Measurements from ENCODE around the gene ARL6IP4. TPM values are rescaled to one million over a fixed set of nuclear protein-coding genes. Genes with fewer than 3 reads are reported as not detected.
A peak's percentile ranks its signal among the peaks of the same experiment; 100 is the strongest.
"Not testable (repeated sequence)": the region's sequence is repeated elsewhere in the genome, so short reads cannot be mapped to it uniquely, and the experiment has no call there.

Gene ARL6IP4
- total RNA-seq, 1 donor from 2014 or later, result 166 TPM

DNA sequence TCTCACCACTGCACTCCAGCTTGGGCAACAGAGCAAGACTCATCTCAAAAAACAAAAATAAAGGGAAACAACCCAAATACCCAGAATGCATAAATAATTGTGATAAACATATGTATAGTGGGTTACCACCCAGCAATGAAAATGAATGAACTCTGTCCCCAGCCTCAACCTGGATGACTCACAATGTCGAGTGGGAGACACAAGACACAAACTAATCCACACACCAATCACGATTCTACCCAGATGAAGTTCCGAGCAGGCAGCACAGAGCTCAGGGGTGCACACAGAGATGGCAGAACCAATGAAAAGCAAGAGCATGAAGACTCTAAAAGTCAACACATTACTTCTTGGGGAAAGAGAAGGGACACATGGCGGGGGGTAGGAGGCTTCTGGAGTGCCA is 41.4 kb upstream of the ARL6IP4 start:
- Mint-ChIP-seq H3K27me3 (ENCODE audit: unreplicated experiment) (no peaks in the 10 kb centered on the region), H3K4me1 (ENCODE audit: unreplicated experiment) (peaks cover 30% of the 10 kb centered on the region), H3K4me3 (ENCODE audit: unreplicated experiment) (no peak overlapping the region), H3K36me3 (ENCODE audit: unreplicated experiment) (peaks cover 3% of the 10 kb centered on the region), H3K9me3 (ENCODE audit: unreplicated experiment) (no peaks in the 10 kb centered on the region), H3K27ac (ENCODE audit: unreplicated experiment) (peak overlapping the region; percentile 33)
- TF ChIP-seq, protein P1, sequence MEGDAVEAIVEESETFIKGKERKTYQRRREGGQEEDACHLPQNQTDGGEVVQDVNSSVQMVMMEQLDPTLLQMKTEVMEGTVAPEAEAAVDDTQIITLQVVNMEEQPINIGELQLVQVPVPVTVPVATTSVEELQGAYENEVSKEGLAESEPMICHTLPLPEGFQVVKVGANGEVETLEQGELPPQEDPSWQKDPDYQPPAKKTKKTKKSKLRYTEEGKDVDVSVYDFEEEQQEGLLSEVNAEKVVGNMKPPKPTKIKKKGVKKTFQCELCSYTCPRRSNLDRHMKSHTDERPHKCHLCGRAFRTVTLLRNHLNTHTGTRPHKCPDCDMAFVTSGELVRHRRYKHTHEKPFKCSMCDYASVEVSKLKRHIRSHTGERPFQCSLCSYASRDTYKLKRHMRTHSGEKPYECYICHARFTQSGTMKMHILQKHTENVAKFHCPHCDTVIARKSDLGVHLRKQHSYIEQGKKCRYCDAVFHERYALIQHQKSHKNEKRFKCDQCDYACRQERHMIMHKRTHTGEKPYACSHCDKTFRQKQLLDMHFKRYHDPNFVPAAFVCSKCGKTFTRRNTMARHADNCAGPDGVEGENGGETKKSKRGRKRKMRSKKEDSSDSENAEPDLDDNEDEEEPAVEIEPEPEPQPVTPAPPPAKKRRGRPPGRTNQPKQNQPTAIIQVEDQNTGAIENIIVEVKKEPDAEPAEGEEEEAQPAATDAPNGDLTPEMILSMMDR (IDR thresholded peaks at IDR 0.05), result no peak
- no peak for DNase-seq (ENCODE audit: extremely low spot score, unreplicated experiment)

DNA sequence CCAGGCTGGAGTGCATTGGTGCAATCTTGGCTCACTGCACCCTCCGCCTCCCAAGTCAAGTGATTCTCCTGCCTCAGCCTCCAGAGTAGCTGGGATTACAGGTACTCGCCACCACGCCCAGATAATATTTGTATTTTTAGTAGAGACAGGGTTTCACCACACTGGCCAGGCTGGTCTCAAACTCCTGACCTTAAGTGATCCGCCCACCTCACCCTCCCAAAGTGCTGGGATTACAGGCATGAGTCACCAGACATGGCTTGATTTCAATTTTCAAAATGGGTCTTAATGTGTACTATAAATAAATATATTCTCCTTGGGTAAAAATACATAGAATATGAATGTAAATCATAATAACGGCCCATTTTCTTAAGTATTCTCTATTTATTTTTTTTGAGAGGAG is 39.1 kb upstream of the ARL6IP4 start:
- peaks cover 48% of the 10 kb centered on the region for H3K4me1 Mint-ChIP-seq (ENCODE audit: unreplicated experiment)
- not testable (repeated sequence) for H3K9me3 Mint-ChIP-seq (ENCODE audit: unreplicated experiment); H3K27me3 Mint-ChIP-seq (ENCODE audit: unreplicated experiment); H3K4me3 Mint-ChIP-seq (ENCODE audit: unreplicated experiment); H3K27ac Mint-ChIP-seq (ENCODE audit: unreplicated experiment); H3K36me3 Mint-ChIP-seq (ENCODE audit: unreplicated experiment); DNase-seq (ENCODE audit: extremely low spot score, unreplicated experiment)

DNA sequence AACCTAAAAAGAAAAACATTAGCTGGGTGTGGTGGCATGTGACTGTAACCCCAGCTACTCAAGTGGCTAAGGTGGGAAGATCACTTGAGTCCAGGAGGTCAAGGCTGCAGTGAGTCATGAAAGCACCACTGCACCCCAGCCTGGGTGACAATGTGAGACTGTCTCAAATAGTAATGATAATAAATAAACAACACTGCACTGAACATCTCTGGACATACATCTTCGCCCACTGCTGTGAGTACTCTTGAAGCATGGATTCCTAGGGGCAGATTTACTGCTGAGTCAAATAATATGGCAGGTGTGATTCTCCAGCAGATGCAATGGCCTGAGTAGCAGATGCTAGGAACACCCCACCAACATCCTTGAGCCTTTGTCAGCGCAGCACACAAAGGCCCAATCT is 37.8 kb upstream of the ARL6IP4 start:
- DNase-seq (ENCODE audit: extremely low spot score, unreplicated experiment), result no peak
- no peaks in the 10 kb centered on the region for H3K27me3 Mint-ChIP-seq (ENCODE audit: unreplicated experiment)
- TF ChIP-seq, protein P1 (IDR thresholded peaks at IDR 0.05), result no peak
- no peaks in the 10 kb centered on the region for H3K9me3 Mint-ChIP-seq (ENCODE audit: unreplicated experiment)
- no peak overlapping the region for H3K4me3 Mint-ChIP-seq (ENCODE audit: unreplicated experiment)
- peaks cover under 1% of the 10 kb centered on the region for H3K36me3 Mint-ChIP-seq (ENCODE audit: unreplicated experiment)
- peak overlapping the region; percentile 56 for H3K27ac Mint-ChIP-seq (ENCODE audit: unreplicated experiment)
- H3K4me1 Mint-ChIP-seq (ENCODE audit: unreplicated experiment), result peaks cover 61% of the 10 kb centered on the region

DNA sequence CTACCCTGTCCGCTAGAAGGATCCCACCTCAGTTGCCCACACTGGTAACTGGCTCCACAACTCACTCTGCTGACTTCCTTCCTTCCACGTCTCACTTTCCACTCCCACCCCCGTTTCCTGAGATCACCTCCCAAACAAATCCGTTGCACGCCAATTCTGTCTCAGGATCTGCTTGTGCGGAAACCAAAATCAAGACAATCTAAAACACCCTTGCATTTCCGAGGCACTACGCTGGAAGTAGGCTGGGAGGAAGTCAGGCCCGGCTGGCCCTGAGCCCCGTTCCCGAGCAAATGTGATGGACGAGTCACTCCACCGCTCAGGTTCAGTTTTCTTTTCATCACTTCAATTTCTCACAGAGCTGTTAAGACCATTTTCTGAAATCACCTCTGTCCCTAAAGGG is 37.3 kb upstream of the ARL6IP4 start:
- no peak for DNase-seq (ENCODE audit: extremely low spot score, unreplicated experiment)
- H3K4me1 Mint-ChIP-seq (ENCODE audit: unreplicated experiment), result peaks cover 65% of the 10 kb centered on the region

DNA sequence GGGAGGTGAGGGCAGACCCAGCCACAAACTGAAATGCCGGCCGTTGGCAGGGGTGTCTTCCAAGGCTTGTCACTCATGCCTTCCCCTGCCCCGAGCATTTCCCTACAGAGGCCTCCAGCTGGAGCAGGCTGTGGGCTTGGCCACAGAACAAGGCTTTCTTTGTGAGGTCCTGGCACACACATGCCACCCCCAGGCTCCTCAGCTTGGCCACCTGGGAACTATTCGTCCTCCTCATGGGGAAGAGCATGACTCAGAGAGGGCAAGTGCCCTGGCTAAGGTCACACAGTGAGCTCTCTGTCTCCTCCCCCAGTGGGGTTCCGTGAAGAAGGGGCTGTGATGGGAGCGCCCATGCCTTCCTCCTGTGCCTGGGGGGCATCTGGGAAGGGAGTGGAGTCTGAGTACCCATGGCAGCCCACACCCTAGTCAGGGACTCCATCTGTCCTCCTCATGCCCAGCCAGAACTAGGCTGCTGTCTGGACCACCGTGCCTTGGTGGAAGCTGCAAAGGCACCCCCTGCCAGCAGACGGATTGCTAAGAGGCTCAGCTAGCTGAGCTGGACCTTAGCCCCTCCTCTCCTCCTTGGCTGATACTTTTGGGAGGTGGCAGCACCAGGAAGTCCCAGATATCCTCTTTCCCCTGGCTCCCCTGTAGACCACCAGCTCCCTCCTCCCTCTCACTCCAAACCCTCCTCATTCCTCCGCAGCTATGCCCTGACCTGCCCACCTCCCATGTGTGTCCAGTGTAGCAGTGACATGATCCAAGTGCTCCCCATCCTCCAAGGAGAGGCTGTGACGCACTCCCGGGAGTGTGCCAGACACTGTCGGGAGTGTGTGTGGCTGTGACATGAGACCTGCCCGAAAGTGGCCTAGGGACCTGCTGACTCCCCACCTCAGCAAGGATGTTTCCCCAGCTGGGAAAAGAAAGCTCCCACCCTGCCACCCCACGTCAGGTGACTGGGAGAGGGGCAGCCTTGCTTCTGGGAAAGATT is 35.6 kb upstream of the ARL6IP4 start:
- no peak overlapping the region for H3K4me3 Mint-ChIP-seq (ENCODE audit: unreplicated experiment)
- no peaks in the 10 kb centered on the region for H3K27me3 Mint-ChIP-seq (ENCODE audit: unreplicated experiment)
- peak; percentile 89 for DNase-seq (ENCODE audit: extremely low spot score, unreplicated experiment)
- H3K36me3 Mint-ChIP-seq (ENCODE audit: unreplicated experiment), result no peaks in the 10 kb centered on the region
- H3K4me1 Mint-ChIP-seq (ENCODE audit: unreplicated experiment), result peaks cover 66% of the 10 kb centered on the region
- H3K9me3 Mint-ChIP-seq (ENCODE audit: unreplicated experiment), result no peaks in the 10 kb centered on the region
- H3K27ac Mint-ChIP-seq (ENCODE audit: unreplicated experiment), result peak overlapping the region; percentile 72
- TF ChIP-seq, protein P1 (IDR thresholded peaks at IDR 0.05), result peak; percentile 9

More for the DNA sequence above, 37.3 kb upstream of the ARL6IP4 start:
- Mint-ChIP-seq H3K9me3 (ENCODE audit: unreplicated experiment) (no peaks in the 10 kb centered on the region), H3K4me3 (ENCODE audit: unreplicated experiment) (no peak overlapping the region), H3K27ac (ENCODE audit: unreplicated experiment) (peak overlapping the region; percentile 56), H3K27me3 (ENCODE audit: unreplicated experiment) (no peaks in the 10 kb centered on the region), H3K36me3 (ENCODE audit: unreplicated experiment) (no peaks in the 10 kb centered on the region)
- TF ChIP-seq, protein P1 (IDR thresholded peaks at IDR 0.05), result no peak
